GM12874 (cell line): ENCODE data around the gene ITSN2.

Experiments
- TF ChIP-seq, protein P1 (sequence below): IDR thresholded peaks from 2 replicates; pipeline ENCODE4 v1.5.1; 2011; ENCODE audit warnings: low read depth, mild to moderate bottlenecking, control low read depth, low read length, moderate library complexity; ENCODE audit not compliant: insufficient read depth

Gene ITSN2

DNA sequence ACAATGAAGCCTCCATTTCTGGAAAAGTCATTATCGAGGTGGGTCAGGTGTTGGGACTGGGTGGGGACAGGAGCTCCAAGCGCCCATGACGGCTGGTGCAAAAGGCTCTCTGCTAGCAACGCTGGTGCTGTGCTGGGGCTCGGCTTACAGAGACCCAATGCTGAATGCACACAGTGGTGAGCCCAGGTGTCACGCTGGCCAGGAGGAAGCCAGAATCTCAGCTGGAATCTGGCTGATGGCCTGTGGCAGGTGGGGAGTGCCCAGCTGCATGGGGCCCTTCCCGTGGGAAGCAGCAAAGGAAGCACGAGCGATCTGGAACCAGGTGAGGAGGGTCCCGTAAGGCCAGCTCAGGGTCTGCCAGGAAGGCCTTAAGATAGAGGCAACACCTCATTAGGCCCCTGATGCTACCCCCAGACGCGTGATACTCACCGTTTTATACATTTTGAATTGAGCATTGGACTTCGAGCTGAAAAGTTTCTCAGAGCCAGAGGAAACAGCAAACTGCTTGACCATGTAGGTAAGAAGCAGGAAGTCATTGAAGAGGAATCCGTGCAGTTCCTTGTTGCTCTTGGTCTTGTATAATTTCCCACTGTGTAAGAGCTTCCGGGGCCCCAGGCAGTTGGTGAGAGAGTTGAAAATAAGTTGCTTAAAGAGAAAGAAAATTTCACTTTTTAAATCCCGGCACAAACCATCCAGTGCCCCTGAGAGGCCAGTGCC, 150.8 kb downstream of the ITSN2 start:
- TF ChIP-seq, protein P1, sequence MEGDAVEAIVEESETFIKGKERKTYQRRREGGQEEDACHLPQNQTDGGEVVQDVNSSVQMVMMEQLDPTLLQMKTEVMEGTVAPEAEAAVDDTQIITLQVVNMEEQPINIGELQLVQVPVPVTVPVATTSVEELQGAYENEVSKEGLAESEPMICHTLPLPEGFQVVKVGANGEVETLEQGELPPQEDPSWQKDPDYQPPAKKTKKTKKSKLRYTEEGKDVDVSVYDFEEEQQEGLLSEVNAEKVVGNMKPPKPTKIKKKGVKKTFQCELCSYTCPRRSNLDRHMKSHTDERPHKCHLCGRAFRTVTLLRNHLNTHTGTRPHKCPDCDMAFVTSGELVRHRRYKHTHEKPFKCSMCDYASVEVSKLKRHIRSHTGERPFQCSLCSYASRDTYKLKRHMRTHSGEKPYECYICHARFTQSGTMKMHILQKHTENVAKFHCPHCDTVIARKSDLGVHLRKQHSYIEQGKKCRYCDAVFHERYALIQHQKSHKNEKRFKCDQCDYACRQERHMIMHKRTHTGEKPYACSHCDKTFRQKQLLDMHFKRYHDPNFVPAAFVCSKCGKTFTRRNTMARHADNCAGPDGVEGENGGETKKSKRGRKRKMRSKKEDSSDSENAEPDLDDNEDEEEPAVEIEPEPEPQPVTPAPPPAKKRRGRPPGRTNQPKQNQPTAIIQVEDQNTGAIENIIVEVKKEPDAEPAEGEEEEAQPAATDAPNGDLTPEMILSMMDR = no peak

DNA sequence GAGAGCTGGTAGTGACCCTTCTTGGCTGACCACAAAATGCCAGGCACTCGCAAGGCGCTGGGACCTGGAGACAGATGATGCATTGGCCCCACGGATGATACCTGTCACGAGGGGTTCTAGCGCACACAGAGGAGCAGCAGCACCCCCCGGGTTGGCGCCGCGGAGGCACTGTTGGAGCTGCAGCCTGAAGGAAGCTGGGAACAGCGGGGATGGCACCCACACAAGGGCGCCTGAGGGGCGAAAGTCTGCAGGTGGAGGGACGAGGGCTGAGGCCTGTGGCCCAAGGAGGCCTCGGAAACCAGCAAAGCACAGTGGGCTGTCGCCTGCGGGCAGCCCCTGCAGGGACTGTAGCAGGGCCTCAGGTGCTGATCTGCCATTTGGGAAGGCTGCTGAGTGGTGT, 151.8 kb downstream of the ITSN2 start:
- TF ChIP-seq, protein P1 = no peak

DNA sequence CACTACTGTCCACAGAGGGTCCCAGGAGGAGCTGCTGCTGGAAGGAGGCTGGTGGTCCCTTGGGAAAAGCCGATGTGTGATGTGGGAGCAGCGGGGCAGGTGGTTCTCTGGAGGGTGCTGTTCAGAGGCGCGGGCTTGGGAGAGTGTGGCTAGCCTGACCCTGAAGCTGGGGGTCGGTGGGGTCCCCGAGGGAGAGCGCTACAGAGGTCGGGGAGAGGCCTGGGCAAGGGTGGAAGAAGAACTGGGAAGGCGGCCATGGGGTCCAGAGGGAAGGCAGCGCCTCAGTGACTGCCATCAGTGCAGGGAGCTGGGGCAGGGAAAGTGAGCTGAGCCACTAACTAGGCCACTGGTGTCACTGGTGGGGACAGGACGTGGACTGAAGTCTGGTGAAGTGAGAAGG, 153.0 kb downstream of the ITSN2 start:
- TF ChIP-seq, protein P1 = no peak

DNA sequence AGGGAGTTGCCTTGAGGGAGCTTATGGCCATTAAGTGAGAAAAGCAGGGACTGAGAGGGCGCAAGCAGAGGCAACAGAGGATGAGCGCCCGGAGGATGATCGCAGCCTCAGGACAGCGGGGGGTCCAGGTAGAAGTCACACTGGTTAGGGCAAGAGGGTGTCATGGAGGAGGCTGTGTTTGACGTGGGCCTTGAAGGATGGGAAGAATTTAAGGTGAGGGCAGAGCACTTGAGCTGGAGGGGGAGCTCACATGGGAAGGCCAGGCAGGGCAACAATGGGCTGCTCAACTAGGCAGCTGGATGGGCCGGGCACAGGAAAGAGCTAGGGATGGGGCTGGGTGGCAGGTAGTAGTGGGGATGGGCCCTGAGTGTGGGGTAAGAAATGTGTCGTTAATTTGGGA, 153.6 kb downstream of the ITSN2 start:
- TF ChIP-seq, protein P1 = no peak

DNA sequence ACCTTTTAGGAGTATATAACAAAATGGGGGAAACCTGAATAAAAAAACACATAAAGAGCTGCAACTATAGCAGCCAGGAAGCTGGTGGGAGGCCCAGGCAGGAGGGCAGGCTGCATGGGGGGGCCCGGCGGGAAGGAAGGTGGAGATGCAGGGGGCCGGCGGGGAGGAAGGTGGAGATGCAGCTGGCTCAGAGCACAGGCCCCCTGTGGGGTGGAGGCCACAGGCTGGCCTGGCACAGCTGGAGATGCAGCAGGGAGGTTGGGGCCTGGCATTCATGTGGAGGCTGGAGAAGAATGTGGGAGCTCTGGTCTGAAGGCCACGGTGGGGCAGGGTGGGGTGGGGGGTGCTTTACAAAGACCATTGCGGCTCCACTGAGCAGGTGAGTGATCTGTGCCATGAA, 154.1 kb downstream of the ITSN2 start:
- TF ChIP-seq, protein P1 = no peak

DNA sequence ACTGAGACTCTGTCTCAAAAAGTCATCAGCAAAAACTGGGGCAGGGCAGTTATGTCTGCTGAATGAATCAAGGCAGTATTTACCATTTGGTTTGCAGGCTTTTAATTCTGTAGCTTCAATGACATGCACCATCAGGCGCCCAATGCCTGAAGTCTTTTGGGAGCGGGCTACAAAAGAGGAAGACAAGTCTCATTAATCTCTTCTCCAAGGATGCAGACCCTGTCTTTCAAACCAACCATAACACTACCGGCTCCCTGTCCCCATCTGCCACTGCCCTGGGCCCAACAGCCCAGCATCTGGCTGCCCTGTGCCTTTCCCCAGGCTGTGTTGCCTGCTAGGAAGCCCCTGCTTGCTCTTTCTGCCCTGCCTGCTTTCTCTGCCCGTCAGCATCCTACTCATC, 155.2 kb downstream of the ITSN2 start:
- TF ChIP-seq, protein P1 = no peak

DNA sequence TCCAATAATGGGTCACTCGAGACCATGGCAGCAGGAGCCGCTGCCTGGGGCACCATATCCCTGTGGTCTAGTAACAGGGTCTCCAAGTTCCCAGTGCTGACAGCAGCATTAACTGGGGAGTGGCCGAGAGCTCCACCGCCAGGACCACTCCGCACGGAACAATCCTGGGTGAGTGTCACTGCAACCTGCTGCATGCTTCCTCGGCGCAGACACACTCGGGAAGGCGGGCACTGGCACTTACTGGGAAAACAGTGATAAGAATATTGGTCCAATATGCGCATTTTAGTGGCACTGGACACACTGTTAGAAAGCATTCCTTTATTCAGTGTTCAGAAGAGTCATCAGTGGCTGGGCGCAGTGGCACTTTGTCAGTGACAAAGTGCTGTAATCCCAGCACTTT, 155.8 kb downstream of the ITSN2 start:
- TF ChIP-seq, protein P1 = no peak
